ENCODE results near the gene AVPR2.
A peak's percentile ranks its signal among the peaks of the same experiment; 100 is the strongest.

The AVPR2 gene

GRCh38 chrX:153926552-153926857 is 22.0 kb downstream of the AVPR2 start:
- Mint-ChIP-seq H3K4me3 (peak overlapping the region; percentile 87), H3K9me3 (no peaks in the 10 kb centered on the region), H3K27me3 (no peaks in the 10 kb centered on the region), H3K4me1 (ENCODE audit: low read depth) (peaks cover 28% of the 10 kb centered on the region), H3K36me3 (ENCODE audit: low read depth) (peaks cover 24% of the 10 kb centered on the region), H3K27ac (peak overlapping the region; percentile 96)

- Mint-ChIP-seq H3K36me3 (ENCODE audit: low read depth) (peaks cover 30% of the 10 kb centered on the region), H3K27me3 (no peaks in the 10 kb centered on the region), H3K4me1 (ENCODE audit: low read depth) (peaks cover 28% of the 10 kb centered on the region), H3K4me3 (peak overlapping the region; percentile 87), H3K27ac (peak overlapping the region; percentile 96), H3K9me3 (no peaks in the 10 kb centered on the region)
Measured at GRCh38 chrX:153926858-153927671, 22.6 kb downstream of the AVPR2 start.

- Mint-ChIP-seq H3K27ac (peak overlapping the region; percentile 96), H3K27me3 (no peaks in the 10 kb centered on the region), H3K36me3 (ENCODE audit: low read depth) (peaks cover 29% of the 10 kb centered on the region), H3K4me3 (peak overlapping the region; percentile 87), H3K9me3 (no peaks in the 10 kb centered on the region), H3K4me1 (ENCODE audit: low read depth) (peaks cover 24% of the 10 kb centered on the region)
Measured at GRCh38 chrX:153927672-153927921, 23.1 kb downstream of the AVPR2 start.

- peaks cover 21% of the 10 kb centered on the region for H3K4me1 Mint-ChIP-seq (ENCODE audit: low read depth)
- no peaks in the 10 kb centered on the region for H3K9me3 Mint-ChIP-seq
Measured at GRCh38 chrX:153927922-153928760, 23.7 kb downstream of the AVPR2 start.

GRCh38 chrX:153928846-153929245 is 24.4 kb downstream of the AVPR2 start:
- peaks cover 24% of the 10 kb centered on the region for H3K36me3 Mint-ChIP-seq (ENCODE audit: low read depth)
- H3K27me3 Mint-ChIP-seq = no peaks in the 10 kb centered on the region
- peaks cover 15% of the 10 kb centered on the region for H3K4me1 Mint-ChIP-seq (ENCODE audit: low read depth)
- peak overlapping the region; percentile 86 for H3K4me3 Mint-ChIP-seq
- peak overlapping the region; percentile 83 for H3K27ac Mint-ChIP-seq
- H3K9me3 Mint-ChIP-seq = no peaks in the 10 kb centered on the region

More at GRCh38 chrX:153927922-153928760, 23.7 kb downstream of the AVPR2 start:
- Mint-ChIP-seq H3K27me3 (no peaks in the 10 kb centered on the region), H3K4me3 (peak overlapping the region; percentile 87), H3K27ac (peak overlapping the region; percentile 96), H3K36me3 (ENCODE audit: low read depth) (peaks cover 27% of the 10 kb centered on the region)

GRCh38 chrX:153929576-153929975 is 25.1 kb downstream of the AVPR2 start:
- peak overlapping the region; percentile 86 for H3K4me3 Mint-ChIP-seq
- peaks cover 15% of the 10 kb centered on the region for H3K4me1 Mint-ChIP-seq (ENCODE audit: low read depth)
- H3K27ac Mint-ChIP-seq = no peak overlapping the region
- H3K9me3 Mint-ChIP-seq = no peaks in the 10 kb centered on the region
- peaks cover 27% of the 10 kb centered on the region for H3K36me3 Mint-ChIP-seq (ENCODE audit: low read depth)
- H3K27me3 Mint-ChIP-seq = no peaks in the 10 kb centered on the region

GRCh38 chrX:153930011-153930910 is 25.8 kb downstream of the AVPR2 start:
- Mint-ChIP-seq H3K27me3 (no peaks in the 10 kb centered on the region), H3K27ac (no peak overlapping the region), H3K4me3 (no peak overlapping the region), H3K9me3 (no peaks in the 10 kb centered on the region), H3K4me1 (ENCODE audit: low read depth) (peaks cover 15% of the 10 kb centered on the region), H3K36me3 (ENCODE audit: low read depth) (peaks cover 27% of the 10 kb centered on the region)

- Mint-ChIP-seq H3K4me3 (no peak overlapping the region), H3K27me3 (no peaks in the 10 kb centered on the region), H3K27ac (peak overlapping the region; percentile 84), H3K4me1 (ENCODE audit: low read depth) (peaks cover 20% of the 10 kb centered on the region), H3K36me3 (ENCODE audit: low read depth) (peaks cover 27% of the 10 kb centered on the region), H3K9me3 (no peaks in the 10 kb centered on the region)
Measured at GRCh38 chrX:153931151-153931550, 26.7 kb downstream of the AVPR2 start.

GRCh38 chrX:153931748-153932147 is 27.3 kb downstream of the AVPR2 start:
- Mint-ChIP-seq H3K9me3 (no peaks in the 10 kb centered on the region), H3K36me3 (ENCODE audit: low read depth) (peaks cover 27% of the 10 kb centered on the region), H3K27me3 (no peaks in the 10 kb centered on the region), H3K4me1 (ENCODE audit: low read depth) (peaks cover 23% of the 10 kb centered on the region), H3K4me3 (no peak overlapping the region), H3K27ac (peak overlapping the region; percentile 84)

GRCh38 chrX:153932220-153932915 is 27.9 kb downstream of the AVPR2 start:
- Mint-ChIP-seq H3K27ac (no peak overlapping the region), H3K27me3 (no peaks in the 10 kb centered on the region), H3K4me1 (ENCODE audit: low read depth) (peaks cover 23% of the 10 kb centered on the region), H3K36me3 (ENCODE audit: low read depth) (peaks cover 27% of the 10 kb centered on the region), H3K9me3 (no peaks in the 10 kb centered on the region), H3K4me3 (peak overlapping the region; percentile 65)

GRCh38 chrX:153933748-153934147 is 29.3 kb downstream of the AVPR2 start:
- Mint-ChIP-seq H3K36me3 (ENCODE audit: low read depth) (peaks cover 33% of the 10 kb centered on the region), H3K27me3 (no peaks in the 10 kb centered on the region), H3K27ac (peak overlapping the region; percentile 83), H3K4me1 (ENCODE audit: low read depth) (peaks cover 26% of the 10 kb centered on the region), H3K4me3 (peak overlapping the region; percentile 90), H3K9me3 (no peaks in the 10 kb centered on the region)

- H3K27me3 Mint-ChIP-seq = no peaks in the 10 kb centered on the region
- peaks cover 29% of the 10 kb centered on the region for H3K36me3 Mint-ChIP-seq (ENCODE audit: low read depth)
- H3K9me3 Mint-ChIP-seq = no peaks in the 10 kb centered on the region
- peak overlapping the region; percentile 90 for H3K4me3 Mint-ChIP-seq
- peaks cover 22% of the 10 kb centered on the region for H3K4me1 Mint-ChIP-seq (ENCODE audit: low read depth)
- H3K27ac Mint-ChIP-seq = peak overlapping the region; percentile 83
Measured at GRCh38 chrX:153934148-153934761, 29.8 kb downstream of the AVPR2 start.

GRCh38 chrX:153934762-153935325 is 30.4 kb downstream of the AVPR2 start, which contains the start of gene NAA10:
NAA10 (minus strand) TSS chrX:153935037; CDS start chrX:153934904, 133 bp downstream.
- Mint-ChIP-seq H3K4me3 (peak within 1 kb of the TSS; percentile 90), H3K27ac (peak within 1 kb of the TSS; percentile 83), H3K9me3 (no peaks in the 10 kb centered on the region), H3K36me3 (ENCODE audit: low read depth) (peaks cover 29% of the 10 kb centered on the region), H3K4me1 (ENCODE audit: low read depth) (peaks cover 20% of the 10 kb centered on the region), H3K27me3 (no peaks in the 10 kb centered on the region)
